Activated CD8-positive, alpha-beta memory T cell treated with anti-CD3 and anti-CD28 coated beads, Interleukin-2, amount 50 U/mL, for 1 hour (primary cell): ENCODE results near the gene UNC93A.
"Not testable (repeated sequence)": the region's sequence is repeated elsewhere in the genome, so short reads cannot be mapped to it uniquely, and the experiment has no call there.

Experiments
- DNase-seq: peaks from one replicate; pipeline ENCODE4 v3.0.0-alpha.2; 2020; ENCODE audit errors: extremely low read depth

The UNC93A gene

DNA sequence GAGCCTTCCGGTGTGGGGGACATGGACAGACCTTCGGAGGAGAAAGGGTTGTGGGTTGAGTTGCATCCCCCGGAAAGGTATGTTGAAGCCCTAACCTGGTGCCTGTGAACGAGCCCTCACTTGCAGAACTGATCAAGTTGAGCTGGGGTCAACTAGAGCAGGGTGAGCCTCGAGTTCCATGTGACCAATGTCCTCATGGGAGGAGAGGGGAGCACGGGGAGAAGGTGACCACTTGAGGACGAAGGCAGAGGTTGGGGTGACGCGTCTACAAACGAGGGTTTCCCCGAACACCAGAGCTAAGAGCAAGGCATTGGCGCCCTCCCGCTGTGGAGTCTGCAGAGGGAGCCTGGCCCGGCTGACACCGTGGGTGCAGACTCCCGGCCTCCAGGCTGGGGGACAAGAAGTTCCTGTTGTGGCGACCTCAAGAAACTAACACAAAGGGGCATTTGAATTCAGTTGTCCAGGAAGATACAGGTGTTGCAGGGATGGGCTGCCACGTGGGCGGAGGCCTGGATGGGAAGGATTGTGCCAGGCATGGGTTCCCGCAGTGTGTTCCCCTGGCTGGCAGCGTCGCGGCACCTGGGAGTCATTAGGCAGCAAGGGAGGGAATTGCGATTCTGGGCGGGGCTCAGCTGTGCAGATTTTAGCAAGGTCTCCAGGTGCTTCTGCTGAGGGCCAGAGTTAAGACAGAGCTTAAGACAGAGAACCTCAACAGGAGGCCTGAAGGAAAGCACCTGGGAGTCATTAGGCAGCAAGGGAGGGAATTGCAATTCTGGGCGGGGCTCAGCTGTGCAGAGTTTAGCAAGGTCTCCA lies 20.4 kb upstream of the UNC93A start:
- DNase-seq = no peak

GRCh38 chr6:167272151-167272550 lies 19.0 kb upstream of the UNC93A start:
- no peak for DNase-seq

DNA sequence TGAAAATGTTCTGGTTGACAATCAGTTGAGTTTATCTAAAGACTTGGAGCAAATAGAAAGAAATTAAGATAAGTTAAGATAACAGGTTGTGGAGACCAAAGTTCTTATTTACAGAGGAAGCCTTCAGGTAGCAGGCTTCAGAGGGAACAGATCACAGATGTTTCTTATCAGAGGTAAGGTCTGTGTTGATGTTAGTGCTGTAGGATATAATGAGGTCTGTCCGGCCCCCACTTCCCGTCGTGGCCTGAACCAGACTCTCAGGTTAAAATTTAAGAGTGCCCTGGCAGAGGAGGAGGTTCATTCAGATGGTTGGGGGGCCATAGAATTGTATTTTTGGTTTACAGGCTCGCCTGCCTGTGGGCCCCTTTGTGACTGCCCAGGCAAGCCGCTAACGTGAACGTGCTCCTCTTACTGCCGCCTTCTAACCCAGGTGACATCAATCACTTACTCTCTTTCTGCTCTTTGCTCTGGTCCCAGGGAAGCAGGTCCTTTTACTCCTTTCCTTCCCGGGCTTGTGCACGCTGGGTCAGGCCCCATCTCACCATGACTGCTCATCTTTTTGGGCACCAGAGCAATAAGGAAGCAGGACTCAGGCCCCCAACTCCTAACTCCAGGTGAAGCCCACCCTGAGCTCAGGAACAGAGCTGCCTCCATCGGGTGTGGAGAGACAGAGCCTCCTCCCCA lies 18.3 kb upstream of the UNC93A start:
- DNase-seq = no peak

- DNase-seq = no peak
Observed at GRCh38 chr6:167274270-167274669, 16.8 kb upstream of the UNC93A start.

DNA sequence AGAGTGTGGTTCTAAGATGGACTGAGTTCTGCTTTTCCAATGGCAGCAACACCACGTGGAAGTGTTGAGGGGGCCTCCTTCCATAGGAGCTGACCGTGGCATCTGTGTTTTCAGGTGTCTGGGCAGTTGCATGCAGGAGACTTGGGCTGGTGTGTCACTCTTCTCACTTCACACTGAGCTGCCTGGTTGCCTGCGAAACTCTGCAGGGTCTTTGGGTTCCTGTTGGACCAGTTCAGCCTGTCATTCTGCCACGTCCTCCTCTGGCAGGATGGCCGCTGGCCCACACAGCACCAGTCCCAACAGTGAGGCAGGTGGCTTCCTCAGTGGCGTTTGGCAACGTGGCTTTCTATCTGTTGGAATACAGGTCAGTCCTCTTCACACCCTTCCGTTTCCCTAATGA lies 16.1 kb upstream of the UNC93A start:
- DNase-seq = no peak

DNA sequence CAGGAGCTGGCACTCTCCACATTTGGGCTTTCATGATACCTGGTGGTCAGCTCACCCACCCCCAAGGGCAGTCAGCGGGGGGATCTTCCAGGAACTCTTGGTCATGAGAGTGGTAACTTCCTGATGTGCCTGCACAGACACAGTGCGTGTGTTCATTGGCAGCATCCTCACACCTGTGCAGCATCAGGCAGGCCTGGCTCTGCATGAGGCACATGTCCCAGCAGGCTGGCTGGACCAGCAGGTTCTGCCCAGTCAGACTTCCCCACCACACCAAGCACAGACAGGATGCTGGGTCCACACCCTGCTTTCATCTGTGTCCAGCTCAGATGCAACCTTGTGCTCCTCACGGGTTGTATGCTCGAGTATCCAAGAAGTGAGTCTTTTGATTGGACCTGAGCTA lies 15.7 kb upstream of the UNC93A start:
- no peak for DNase-seq

DNA sequence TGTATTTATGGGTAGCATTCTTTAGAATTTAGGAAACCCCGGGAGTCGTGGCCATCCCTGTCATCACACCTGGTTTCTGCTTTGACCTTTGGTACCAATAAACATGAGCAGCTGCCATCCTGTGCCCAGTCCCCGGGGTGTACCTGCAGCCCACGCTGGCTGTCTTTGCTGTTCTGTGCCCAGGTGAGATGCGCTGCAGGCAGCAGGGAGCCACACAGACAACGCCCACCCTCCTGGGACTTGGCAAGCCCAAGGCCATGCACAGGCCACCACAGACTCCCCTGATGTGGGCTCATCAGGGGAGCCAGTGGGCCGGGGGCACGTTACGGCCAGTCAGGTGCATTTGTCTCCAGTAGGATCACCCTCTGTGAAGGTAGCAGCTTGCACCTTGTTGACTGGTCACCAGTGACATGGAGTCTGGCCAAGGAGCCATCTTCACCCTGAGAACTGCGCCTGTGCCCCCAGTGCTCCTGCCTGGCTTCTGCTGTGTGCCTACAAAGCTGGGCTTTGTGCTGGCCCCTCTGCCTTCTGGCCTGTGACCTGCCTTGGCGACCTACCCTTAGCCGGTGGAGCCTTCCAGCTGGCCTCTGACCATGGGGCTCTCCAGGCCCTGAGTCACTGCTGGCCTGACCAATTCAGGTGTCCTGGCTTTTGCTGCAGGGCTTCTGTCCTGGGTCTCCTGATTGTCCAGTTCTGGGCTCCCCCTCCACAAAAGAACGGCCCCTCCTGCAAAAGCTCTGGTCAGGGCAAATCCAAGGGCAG lies 14.2 kb upstream of the UNC93A start:
- no peak for DNase-seq

DNA sequence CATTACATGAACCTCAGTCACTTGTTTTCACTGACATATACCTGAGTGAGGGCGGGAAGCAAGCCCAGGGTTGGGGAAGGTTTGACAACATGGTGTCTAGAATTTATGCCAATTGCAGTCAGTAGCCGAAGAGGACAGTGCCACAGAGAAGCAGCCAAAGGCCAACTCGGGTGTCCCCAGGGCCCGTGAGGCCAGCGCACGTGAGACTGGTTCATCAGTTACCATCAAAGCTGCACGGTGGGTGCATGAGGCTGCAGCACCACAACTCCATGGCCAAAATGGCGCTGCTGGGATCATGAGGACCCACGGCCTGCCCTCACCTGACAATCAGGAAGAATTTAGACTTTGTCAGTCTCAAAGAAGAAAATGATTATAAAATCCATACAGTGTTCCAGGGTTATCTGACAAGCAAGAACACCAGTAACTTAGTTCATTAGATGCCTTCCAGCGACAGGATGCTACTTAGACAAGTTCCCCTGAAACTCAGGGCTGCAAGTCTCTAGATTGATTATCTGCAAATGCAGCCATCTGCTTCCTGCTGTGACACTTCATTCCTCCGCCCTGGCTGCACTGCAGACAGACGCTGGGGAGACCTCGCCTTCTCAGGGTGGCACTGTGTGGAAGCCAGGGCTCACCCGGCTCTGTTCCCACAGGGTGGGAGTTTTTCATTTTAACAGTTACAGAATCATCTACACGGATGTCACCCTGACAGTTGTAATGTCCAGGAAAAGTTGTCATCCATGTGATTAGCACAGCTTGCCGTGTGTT lies 12.8 kb upstream of the UNC93A start:
- not testable (repeated sequence) for DNase-seq

DNA sequence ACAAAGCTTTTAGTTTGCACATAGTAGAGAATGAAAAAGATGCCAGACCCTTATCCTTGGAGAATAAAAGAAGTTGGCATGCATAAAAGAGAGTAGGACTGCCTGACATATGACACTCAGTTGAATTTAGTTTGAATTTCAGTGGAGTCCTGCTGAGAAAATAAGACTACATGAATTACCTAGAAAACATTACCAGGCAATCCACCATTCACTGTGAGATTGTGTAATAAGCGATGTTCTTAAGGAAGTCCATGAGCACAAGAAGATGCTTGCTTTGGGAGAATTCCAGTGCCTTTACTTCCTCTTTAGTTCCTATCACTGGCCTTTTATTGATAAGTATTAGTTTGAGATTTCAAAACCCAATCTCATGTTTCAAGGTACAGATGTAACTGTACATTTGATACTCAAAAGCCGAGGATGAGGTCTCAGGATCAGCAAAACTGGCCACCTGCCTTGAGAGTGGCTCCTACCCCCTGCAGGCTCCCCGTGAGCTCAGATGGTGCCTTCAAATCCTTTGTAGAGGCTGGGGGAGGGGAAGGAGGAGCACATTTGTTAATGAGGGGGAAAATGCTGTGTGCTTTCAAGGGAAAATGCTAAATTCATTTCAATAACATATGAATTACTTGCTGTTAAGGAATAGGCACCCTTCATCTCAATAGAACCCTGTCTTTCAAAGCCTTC lies 11.2 kb upstream of the UNC93A start:
- no peak for DNase-seq

- DNase-seq = not testable (repeated sequence)
Observed at GRCh38 chr6:167280466-167280865, 10.6 kb upstream of the UNC93A start.

- DNase-seq = no peak
Observed at GRCh38 chr6:167282165-167282564, 8.9 kb upstream of the UNC93A start.

GRCh38 chr6:167284565-167284964 lies 6.5 kb upstream of the UNC93A start:
- not testable (repeated sequence) for DNase-seq

DNA sequence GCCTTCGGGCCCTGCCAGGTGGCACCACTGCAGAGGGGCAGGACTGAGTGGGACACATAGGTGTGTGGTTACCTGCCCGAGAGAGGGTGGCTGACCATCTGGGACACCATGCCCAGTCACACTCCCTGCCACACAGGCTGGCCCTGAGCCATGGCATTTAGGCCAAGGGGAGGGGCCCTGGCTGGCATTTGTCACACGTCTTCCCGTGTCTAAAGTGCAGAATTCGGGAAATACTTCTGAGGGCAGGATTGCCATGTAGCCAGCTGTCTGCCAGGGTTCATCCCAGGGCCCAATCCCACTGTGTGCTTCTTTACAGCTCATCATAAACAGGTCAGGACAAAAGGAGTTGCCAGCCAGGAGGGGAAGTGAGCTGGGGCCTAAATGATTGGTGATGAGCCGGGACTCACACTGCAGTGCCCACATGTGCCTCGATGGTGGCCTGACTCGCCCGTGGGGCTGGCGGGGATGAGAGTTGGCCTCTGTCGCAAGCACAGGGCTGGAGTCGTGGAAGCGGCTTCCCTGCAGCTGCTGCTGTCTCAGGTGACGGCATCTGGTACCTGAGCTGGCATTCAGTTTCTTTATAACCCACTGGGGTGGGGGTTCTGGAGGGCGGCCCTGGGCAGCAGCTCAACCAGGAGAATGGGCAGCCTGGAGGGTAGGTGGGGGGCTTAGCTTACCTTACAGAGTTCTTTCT lies 5.9 kb upstream of the UNC93A start:
- no peak for DNase-seq

DNA sequence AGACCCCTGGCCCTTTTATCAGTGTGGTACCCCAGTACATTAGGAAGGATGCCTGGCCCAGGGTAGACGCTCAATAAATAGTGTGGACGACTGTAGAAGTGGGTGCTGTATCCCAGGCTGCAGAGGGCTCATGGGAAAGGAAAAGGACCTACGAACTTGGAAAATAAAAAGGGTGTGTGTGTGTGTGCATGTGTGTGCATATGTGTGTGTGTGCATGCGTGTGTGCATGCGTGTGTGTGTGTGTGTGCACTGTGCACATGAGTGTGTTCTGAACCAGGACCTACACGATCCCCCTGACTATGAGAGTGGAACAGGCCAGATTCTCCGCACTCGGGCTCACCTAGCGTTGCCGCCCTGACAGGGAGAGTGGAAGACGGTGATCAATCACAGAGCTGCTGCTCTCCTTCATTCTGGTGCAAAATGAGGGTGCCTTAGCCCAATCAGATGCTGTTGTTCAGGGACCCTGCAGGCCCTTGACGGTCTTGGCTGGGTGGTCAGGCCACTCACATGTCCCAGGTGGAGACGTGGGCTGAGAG lies 3.5 kb upstream of the UNC93A start:
- DNase-seq = no peak

GRCh38 chr6:167288591-167289225 lies 2.4 kb upstream of the UNC93A start:
- not testable (repeated sequence) for DNase-seq

- DNase-seq = not testable (repeated sequence)
Observed at GRCh38 chr6:167289291-167289690, 1.8 kb upstream of the UNC93A start.

GRCh38 chr6:167291623-167292300 lies 647 bp downstream of the UNC93A start:
- no peak for DNase-seq

DNA sequence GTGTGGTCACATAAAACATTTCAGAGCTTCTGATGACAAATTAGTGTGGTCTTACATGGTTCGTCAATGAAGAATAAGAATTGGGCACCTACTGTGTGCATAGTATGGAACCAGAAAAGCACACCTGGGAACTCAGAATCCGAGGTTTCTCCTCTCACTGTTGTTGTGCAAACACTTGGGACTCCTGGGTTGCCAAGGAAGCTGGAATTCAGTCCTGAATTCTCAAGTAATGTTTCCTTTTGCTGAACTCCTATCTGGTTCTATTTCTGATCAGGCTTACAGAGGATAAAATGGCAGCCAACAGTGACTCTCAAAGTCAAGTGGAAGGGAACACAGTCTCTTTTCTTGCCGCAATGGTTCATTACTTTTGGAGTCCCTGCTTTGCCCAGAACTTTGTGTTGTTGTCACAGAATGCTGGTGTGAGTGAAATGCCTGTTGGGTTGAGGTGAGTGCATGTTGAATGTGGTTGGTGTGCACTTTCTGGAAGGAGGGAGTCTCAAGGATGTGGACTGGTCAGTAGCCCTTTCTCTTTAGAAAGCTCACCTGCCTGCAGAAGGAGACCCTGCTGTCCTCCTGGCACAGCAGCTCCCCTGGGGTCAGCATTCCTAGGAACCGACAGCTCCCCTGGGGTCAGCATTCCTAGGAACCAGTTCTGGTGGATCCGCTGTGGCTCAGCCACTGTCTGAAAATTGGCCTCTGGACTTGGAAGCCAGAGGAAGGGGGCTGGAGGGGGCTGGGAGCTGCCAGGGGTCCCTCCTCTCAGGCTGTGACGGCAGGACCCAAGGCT lies 1.4 kb downstream of the UNC93A start:
- DNase-seq = no peak
